HFF-Myc (cell line): ENCODE measurements around the gene STAG3.

Experiments
- DNase-seq: peaks from one replicate; pipeline ENCODE4 v3.0.0-alpha.2; 2011; ENCODE audit warnings: low read depth; ENCODE audit errors: extremely low read depth
- H3K4me3 ChIP-seq: replicated peaks from 2 replicates; pipeline ENCODE4 v1.5.1; 2011; ENCODE audit warnings: low read depth, mild to moderate bottlenecking, control low read depth, low read length
- CTCF ChIP-seq: IDR thresholded peaks from 2 replicates; pipeline ENCODE4 v1.5.1; 2012; ENCODE audit warnings: mild to moderate bottlenecking, low read depth, low read length, control low read depth; ENCODE audit errors: missing control alignments

STAG3 gene

GRCh38 chr7:100170101-100170897 is 7.4 kb upstream of the STAG3 start:
- TF ChIP-seq CTCF, result no peak
- H3K4me3 ChIP-seq, result no peak overlapping the region

GRCh38 chr7:100171087-100171681 is 6.5 kb upstream of the STAG3 start:
- DNase-seq, result no peak
- no peak for TF ChIP-seq CTCF
- H3K4me3 ChIP-seq, result no peak overlapping the region

More at GRCh38 chr7:100170101-100170897, 7.4 kb upstream of the STAG3 start:
- no peak for DNase-seq

GRCh38 chr7:100171840-100172239 is 5.9 kb upstream of the STAG3 start:
- no peak for TF ChIP-seq CTCF
- H3K4me3 ChIP-seq, result no peak overlapping the region
- DNase-seq, result no peak

- no peak for TF ChIP-seq CTCF
- no peak for DNase-seq
- H3K4me3 ChIP-seq, result no peak overlapping the region
Measured at GRCh38 chr7:100173806-100174495, 3.8 kb upstream of the STAG3 start.

GRCh38 chr7:100174582-100174981 is 3.1 kb upstream of the STAG3 start:
- DNase-seq, result no peak
- no peak overlapping the region for H3K4me3 ChIP-seq
- TF ChIP-seq CTCF, result no peak

GRCh38 chr7:100175296-100175935 is 2.3 kb upstream of the STAG3 start:
- no peak for TF ChIP-seq CTCF
- no peak for DNase-seq
- H3K4me3 ChIP-seq, result no peak overlapping the region
